A549 (cell line): Measurements from ENCODE around the gene GAB1. TPM values are rescaled to one million over a fixed set of nuclear protein-coding genes. Genes with fewer than 3 reads are reported as not detected.
A peak's percentile ranks its signal among the peaks of the same experiment; 100 is the strongest.

ENCODE experiments used
- ATAC-seq, 2 experiments: fragments of 200-7000 bp in 1 of 2; fragments of >200 bp in 1 of 2; cut with Nextera tagmentation in 1 of 2; cut with Tn5 transposase in 1 of 2; 3 replicates each; pipeline versions ENCODE4 v1.8.0 to v1.9.1; 2018 to 2020; ENCODE audit warnings: mild to moderate bottlenecking in 1 of 2, moderate library complexity in 1 of 2
- CTCF ChIA-PET: fragments of 300-600 bp; sonication (Branson Sonifier 250); formaldehyde crosslinking; extraction: SDS; loops from one replicate; lab custom pipeline; 2021; ENCODE audit warnings: antibody characterized with exemption, inconsistent platforms; lab: Yijun Ruan, JAX
- POLR2A ChIA-PET: fragments of 350-600 bp; formaldehyde crosslinking; extraction: SDS; loops from one replicate; lab custom pipeline; 2021; ENCODE audit warnings: antibody characterized with exemption, inconsistent platforms; lab: Yijun Ruan, JAX
- DNase-seq, 2 experiments: peaks; one replicate each; pipeline versions ENCODE4 v3.0.0 to v3.0.0-alpha.2; 2011 to 2016; ENCODE audit warnings: low read depth in 1 of 2, low spot score in 1 of 2
- FAIRE-seq: peaks from 2 replicates; lab custom pipeline; 2011; peaks lifted over from hg19 to GRCh38; lab: Jason Lieb, UNC
- H3K27ac ChIP-seq, 2 experiments: fragments of >200 bp; sonication (Bioruptor Twin); formaldehyde crosslinking; 3 replicates each; pipeline ENCODE4 v1.5.1; 2016 to 2017
- H3K4me1 ChIP-seq: fragments of >200 bp; sonication (Bioruptor Twin); formaldehyde crosslinking; 3 replicates; pipeline ENCODE4 v1.6.1; 2016
- H3K4me2 ChIP-seq: fragments of >200 bp; sonication (Bioruptor Twin); formaldehyde crosslinking; 3 replicates; pipeline ENCODE4 v1.6.1; 2016
- H3K4me3 ChIP-seq: fragments of >200 bp; sonication (Bioruptor Twin); formaldehyde crosslinking; 3 replicates; pipeline ENCODE4 v1.5.1; 2016
- H3K9me3 ChIP-seq: fragments of >200 bp; sonication (Bioruptor Twin); formaldehyde crosslinking; 3 replicates; pipeline ENCODE4 v1.6.1; 2016
- BHLHE40 ChIP-seq: IDR thresholded peaks from 2 replicates; pipeline ENCODE4 v1.6.1; 2012; ENCODE audit warnings: low read depth, low read length, inconsistent platforms
- CHD4 ChIP-seq: fragments of 200-600 bp; sonication (generic); IDR thresholded peaks from 2 replicates; pipeline ENCODE4 v1.6.1; 2016; ENCODE audit warnings: antibody characterized with exemption, mild to moderate bottlenecking, borderline replicate concordance
- CTCF ChIP-seq: fragments of >200 bp; sonication (Bioruptor Twin); formaldehyde crosslinking; IDR thresholded peaks from 3 replicates; pipeline ENCODE4 v1.5.1; 2016
- GATA3 ChIP-seq: IDR thresholded peaks from 2 replicates; pipeline ENCODE4 v1.6.1; 2012; ENCODE audit warnings: borderline replicate concordance
- HDAC2 ChIP-seq: fragments of 200-600 bp; sonication (generic); IDR thresholded peaks from 2 replicates; pipeline ENCODE4 v1.6.1; 2016
- HEYL ChIP-seq: fragments of 250-450 bp; sonication (Bioruptor Pico); IDR thresholded peaks from 2 replicates; pipeline ENCODE4 v1.8.0; 2021; ENCODE audit warnings: mild to moderate bottlenecking, moderate library complexity
- HOXB13 ChIP-seq: fragments of 250-450 bp; sonication (Bioruptor Pico); IDR thresholded peaks from 2 replicates; pipeline ENCODE4 v1.5.0; 2020; ENCODE audit warnings: low read depth, mild to moderate bottlenecking, moderate library complexity
- JUN ChIP-seq, 2 experiments: fragments of >200 bp; sonication (Bioruptor Twin); formaldehyde crosslinking; IDR thresholded peaks; 2 replicates in 1 of 2; 3 replicates in 1 of 2; pipeline ENCODE4 v1.6.1; 2016 to 2017
- JUNB ChIP-seq: fragments of >200 bp; sonication (Bioruptor Twin); formaldehyde crosslinking; IDR thresholded peaks from 2 replicates; pipeline ENCODE4 v1.6.1; 2016
- PHF8 ChIP-seq: fragments of 200-600 bp; sonication (generic); IDR thresholded peaks from 2 replicates; pipeline ENCODE4 v1.6.1; 2016; ENCODE audit warnings: low read depth, mild to moderate bottlenecking, antibody characterized with exemption, moderate library complexity, borderline replicate concordance
- POLR2AphosphoS2 ChIP-seq: conservative IDR thresholded peaks from 2 replicates; pipeline ENCODE4 v1.6.1; 2012; ENCODE audit warnings: low read length, improper control_type of control experiment, inconsistent platforms
- RARB ChIP-seq: fragments of 250-450 bp; sonication (Bioruptor Pico); IDR thresholded peaks from 2 replicates; pipeline ENCODE4 v1.8.0; 2021; ENCODE audit warnings: mild to moderate bottlenecking, moderate library complexity
- REST ChIP-seq: fragments of 200-600 bp; sonication (generic); IDR thresholded peaks from 2 replicates; pipeline ENCODE4 v1.6.1; 2016; ENCODE audit warnings: antibody characterized with exemption, mild to moderate bottlenecking, moderate library complexity
- RFX5 ChIP-seq: fragments of 450-650 bp; IDR thresholded peaks from 2 replicates; pipeline ENCODE4 v1.7.1; 2014; ENCODE audit warnings: antibody characterized with exemption, mild to moderate bottlenecking, moderate library complexity
- RNF2 ChIP-seq: fragments of 200-600 bp; sonication (generic); IDR thresholded peaks from 2 replicates; pipeline ENCODE4 v1.6.1; 2016; ENCODE audit warnings: low read depth, mild to moderate bottlenecking, antibody characterized with exemption, moderate library complexity, borderline replicate concordance
- SMC3 ChIP-seq: fragments of >200 bp; sonication (Bioruptor Twin); formaldehyde crosslinking; IDR thresholded peaks from 3 replicates; pipeline ENCODE4 v1.6.1; 2018; ENCODE audit warnings: inconsistent platforms
- TFCP2L1 ChIP-seq: fragments of 250-450 bp; sonication (Bioruptor Pico); IDR thresholded peaks from 2 replicates; pipeline ENCODE4 v1.5.0; 2021; ENCODE audit warnings: mild to moderate bottlenecking
- WGBS: methylation state at CpG from one replicate; pipeline ENCODE4 v1.1.6; 2017; ENCODE audit errors: missing lambda C conversion rate; 5-methylcytosine and 5-hydroxymethylcytosine counted together
- polyA plus RNA-seq, 4 experiments: library from polyadenylated mRNA; depleted of rRNA in 3 of 4; stranded (reverse); fragments of >200 nt; fragmentation: RNase III in 1 of 4; extraction: RNeasy Plus Mini Kit Qiagen cat#74134 plus additional on column Dnase treatment in 1 of 4; gene quantifications; 2 replicates in 3 of 4; 3 replicates in 1 of 4; pipeline ENCODE4 v1.2.3, GENCODE V29; 2011 to 2017

The GAB1 gene
- polyA plus RNA-seq, 2 of the 4 experiments (the other 2 are of a cell fraction): 2.3 to 3.6 TPM

- TF ChIP-seq RNF2 (no peak), HOXB13 (CRISPR knock-in tag) (no peak), RFX5 (no peak), JUN (IDR thresholded peaks at IDR 0.05) (no peak), JUNB (no peak), CTCF (no peak), SMC3 (no peak), HEYL (CRISPR knock-in tag) (no peak), PHF8 (no peak), TFCP2L1 (CRISPR knock-in tag) (no peak), BHLHE40 (no peak), POLR2AphosphoS2 (no peak), CHD4 (no peak), GATA3 (no peak)
- 42% methylated on average over 6 of the region's 6 CpGs for WGBS
- FAIRE-seq (no peak), DNase-seq (peak in 1 of 2 experiments; percentile 12), ATAC-seq (peak in 1 of 2 experiments; percentile 24; a peak in 1 of 6 replicates)
- Histone ChIP-seq H3K4me1 (peaks cover 27% of the 10 kb centered on the region), H3K27ac (peak overlapping the region in 1 of 2 experiments; percentile 23; a peak in 1 of 6 replicates), H3K9me3 (no peaks in the 10 kb centered on the region), H3K4me3 (no peak overlapping the region), H3K4me2 (peak overlapping the region; percentile 60)
- POLR2A ChIA-PET: no interaction called here
- CTCF ChIA-PET: no interaction called here
Observed at GRCh38 chr4:143358923-143359643, 22.4 kb downstream of the GAB1 start.

- Histone ChIP-seq H3K4me3 (no peak overlapping the region), H3K27ac (peak overlapping the region in 1 of 2 experiments; percentile 23; a peak in 1 of 6 replicates), H3K4me1 (peaks cover 27% of the 10 kb centered on the region), H3K4me2 (peak overlapping the region; percentile 60), H3K9me3 (no peaks in the 10 kb centered on the region)
- no peak for TF ChIP-seq REST
- TF ChIP-seq HDAC2: no peak
- TF ChIP-seq CTCF: no peak
- no peak for TF ChIP-seq JUN (IDR thresholded peaks at IDR 0.05)
- no peak for TF ChIP-seq RARB
- POLR2A ChIA-PET: no interaction called here
- DNase-seq (no peak), ATAC-seq (no peak), FAIRE-seq (no peak)
- CTCF ChIA-PET: no interaction called here
- 93% methylated on average over 1 of the region's 1 CpG for WGBS
Observed at GRCh38 chr4:143359644-143360193, 23.0 kb downstream of the GAB1 start.
